ENCODE results near the gene ARHGEF4. TPM values are rescaled to one million over a fixed set of nuclear protein-coding genes. Genes with fewer than 3 reads are reported as not detected.

The ARHGEF4 gene
- polyA plus RNA-seq, 3 donors: 0.05 TPM; not detected in 2

DNA sequence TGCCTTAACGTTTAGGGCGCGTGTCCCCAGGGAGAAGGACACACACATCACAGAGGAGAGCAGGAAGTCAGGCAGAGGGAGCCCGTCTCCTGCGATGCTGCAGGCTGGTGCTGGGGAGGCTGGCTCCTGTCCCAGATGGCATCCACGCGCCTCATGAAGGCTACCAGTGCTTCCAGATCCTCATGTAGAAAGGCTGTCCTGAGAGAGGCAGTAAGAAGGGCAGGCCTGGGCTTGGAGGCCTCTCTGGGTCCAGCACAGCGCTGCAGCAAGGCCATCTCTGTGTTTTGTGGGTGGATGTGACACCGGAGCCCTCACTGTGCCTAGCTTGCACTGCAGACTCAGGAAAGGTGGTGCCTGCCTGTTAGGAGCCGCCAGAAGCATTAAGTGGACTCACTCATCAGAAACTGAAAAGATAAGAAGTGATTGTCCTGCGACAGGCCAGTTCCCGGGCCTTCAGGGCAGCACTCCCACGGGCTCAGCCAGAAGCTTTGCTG is 193.8 kb downstream of the ARHGEF4 start:
- Mint-ChIP-seq H3K4me1 (no peaks in the 10 kb centered on the region), H3K27me3 (ENCODE audit: low read depth in 3 of 3) (peaks cover 28 to 40% (median 37%) of the 10 kb centered on the region in 3 donors), H3K9me3 (peaks cover 5 to 15% (median 11%) of the 10 kb centered on the region in 7 donors), H3K36me3 (no peaks in the 10 kb centered on the region), H3K4me3 (no peak overlapping the region), H3K27ac (no peak overlapping the region)
- H3K9ac ChIP-seq (ENCODE audit: insufficient read depth, low read length, poor library complexity, severe bottlenecking): no peak overlapping the region
- peaks cover 9 to 18% of the 10 kb centered on the region in 2 donors for H3K27me3 ChIP-seq (ENCODE audit: control insufficient read depth in 2 of 2, insufficient read depth in 2 of 2, low read length in 2 of 2)
- no peak overlapping the region for H3K4me2 ChIP-seq (replicated peaks; ENCODE audit: extremely low read depth, low read length, poor library complexity, severe bottlenecking)
- no peaks in the 10 kb centered on the region for H3K4me1 ChIP-seq (ENCODE audit: control insufficient read depth in 1 of 2, insufficient read depth in 2 of 2, low read length in 2 of 2)
- H4K20me1 ChIP-seq (ENCODE audit: insufficient read depth, low read length): no peaks in the 10 kb centered on the region
- no peak overlapping the region for H3K4me3 ChIP-seq (replicated peaks in 1 of 3; ENCODE audit: low read depth in 2 of 3, low read length in 3 of 3)
- no peaks in the 10 kb centered on the region for H3K36me3 ChIP-seq (replicated peaks in 1 of 2; ENCODE audit: control insufficient read depth in 1 of 2, insufficient read depth in 2 of 2, low read length in 2 of 2)
- TF ChIP-seq, protein P1, sequence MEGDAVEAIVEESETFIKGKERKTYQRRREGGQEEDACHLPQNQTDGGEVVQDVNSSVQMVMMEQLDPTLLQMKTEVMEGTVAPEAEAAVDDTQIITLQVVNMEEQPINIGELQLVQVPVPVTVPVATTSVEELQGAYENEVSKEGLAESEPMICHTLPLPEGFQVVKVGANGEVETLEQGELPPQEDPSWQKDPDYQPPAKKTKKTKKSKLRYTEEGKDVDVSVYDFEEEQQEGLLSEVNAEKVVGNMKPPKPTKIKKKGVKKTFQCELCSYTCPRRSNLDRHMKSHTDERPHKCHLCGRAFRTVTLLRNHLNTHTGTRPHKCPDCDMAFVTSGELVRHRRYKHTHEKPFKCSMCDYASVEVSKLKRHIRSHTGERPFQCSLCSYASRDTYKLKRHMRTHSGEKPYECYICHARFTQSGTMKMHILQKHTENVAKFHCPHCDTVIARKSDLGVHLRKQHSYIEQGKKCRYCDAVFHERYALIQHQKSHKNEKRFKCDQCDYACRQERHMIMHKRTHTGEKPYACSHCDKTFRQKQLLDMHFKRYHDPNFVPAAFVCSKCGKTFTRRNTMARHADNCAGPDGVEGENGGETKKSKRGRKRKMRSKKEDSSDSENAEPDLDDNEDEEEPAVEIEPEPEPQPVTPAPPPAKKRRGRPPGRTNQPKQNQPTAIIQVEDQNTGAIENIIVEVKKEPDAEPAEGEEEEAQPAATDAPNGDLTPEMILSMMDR (IDR thresholded peaks at IDR 0.05): no peak
- 83% methylated on average over 10 of the region's 13 CpGs for whole genome bisulfite sequencing (ENCODE audit: insufficient coverage)
- no peaks in the 10 kb centered on the region for H3K79me2 ChIP-seq (ENCODE audit: insufficient read depth, low read length)
- no peak overlapping the region for H2AFZ ChIP-seq (ENCODE audit: insufficient read depth, low read depth, low read length, poor library complexity, severe bottlenecking)
- intact Hi-C loops (cut with micrococcal nuclease): no loop called here
- H3K27ac ChIP-seq (ENCODE audit: low read depth in 1 of 2, low read length in 2 of 2): no peak overlapping the region
- DNase-seq: no peak
- H3K9me3 ChIP-seq (replicated peaks in 1 of 2; ENCODE audit: control insufficient read depth in 1 of 2, insufficient read depth in 1 of 2, low read length in 2 of 2): peaks cover 6 to 9% of the 10 kb centered on the region in 2 donors

DNA sequence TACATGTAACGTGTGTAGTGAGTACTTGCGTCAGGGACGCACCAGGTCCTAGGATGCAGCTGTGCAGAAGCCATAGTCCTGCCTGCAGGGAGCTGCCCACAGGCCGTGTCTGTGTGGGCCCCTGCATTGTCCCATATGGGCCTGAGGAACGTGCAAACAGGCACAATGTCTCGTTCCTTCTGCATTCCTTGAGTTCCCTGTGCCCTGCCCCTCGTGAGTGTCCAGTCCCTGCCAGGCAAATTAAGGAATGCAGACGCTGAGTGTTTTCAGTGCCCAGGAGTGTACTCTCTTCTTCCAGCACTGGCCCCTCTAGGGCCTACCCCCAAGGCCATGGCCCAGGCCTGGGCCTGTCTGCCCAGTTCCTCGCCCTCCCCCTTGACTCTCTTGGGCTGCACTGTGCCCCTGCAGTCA is 194.7 kb downstream of the ARHGEF4 start:
- H3K27ac Mint-ChIP-seq: no peak overlapping the region
- no peak for DNase-seq
- WGBS (ENCODE audit: insufficient coverage): 88% methylated on average over 7 of the region's 9 CpGs

More for the DNA sequence above, 194.7 kb downstream of the ARHGEF4 start:
- no peaks in the 10 kb centered on the region for H3K36me3 Mint-ChIP-seq
- H3K9me3 Mint-ChIP-seq: peaks cover 4 to 15% (median 11%) of the 10 kb centered on the region in 7 donors
- peaks cover 14 to 27% of the 10 kb centered on the region in 2 donors for H3K27me3 ChIP-seq (ENCODE audit: control insufficient read depth in 2 of 2, insufficient read depth in 2 of 2, low read length in 2 of 2)
- H3K4me1 ChIP-seq (ENCODE audit: control insufficient read depth in 1 of 2, insufficient read depth in 2 of 2, low read length in 2 of 2): no peaks in the 10 kb centered on the region
- no peaks in the 10 kb centered on the region for H3K79me2 ChIP-seq (ENCODE audit: insufficient read depth, low read length)
- H3K4me3 ChIP-seq (replicated peaks in 1 of 3; ENCODE audit: low read depth in 2 of 3, low read length in 3 of 3): no peak overlapping the region
- H3K4me2 ChIP-seq (replicated peaks; ENCODE audit: extremely low read depth, low read length, poor library complexity, severe bottlenecking): no peak overlapping the region
- H3K36me3 ChIP-seq (replicated peaks in 1 of 2; ENCODE audit: control insufficient read depth in 1 of 2, insufficient read depth in 2 of 2, low read length in 2 of 2): no peaks in the 10 kb centered on the region
- H3K9ac ChIP-seq (ENCODE audit: insufficient read depth, low read length, poor library complexity, severe bottlenecking): no peak overlapping the region
- intact Hi-C loops (cut with micrococcal nuclease): no loop called here
- H4K20me1 ChIP-seq (ENCODE audit: insufficient read depth, low read length): no peaks in the 10 kb centered on the region
- H3K4me3 Mint-ChIP-seq: no peak overlapping the region
- H3K27ac ChIP-seq (ENCODE audit: low read depth in 1 of 2, low read length in 2 of 2): no peak overlapping the region
- H3K27me3 Mint-ChIP-seq (ENCODE audit: low read depth in 3 of 3): peaks cover 37 to 48% (median 45%) of the 10 kb centered on the region in 3 donors
- TF ChIP-seq, protein P1 (IDR thresholded peaks at IDR 0.05): no peak
- peaks cover 6 to 9% of the 10 kb centered on the region in 2 donors for H3K9me3 ChIP-seq (replicated peaks in 1 of 2; ENCODE audit: control insufficient read depth in 1 of 2, insufficient read depth in 1 of 2, low read length in 2 of 2)
- no peak overlapping the region for H2AFZ ChIP-seq (ENCODE audit: insufficient read depth, low read depth, low read length, poor library complexity, severe bottlenecking)
- H3K4me1 Mint-ChIP-seq: no peaks in the 10 kb centered on the region

Data from CD14-positive monocyte (primary cell).